IMR-90 (cell line): ENCODE results near the gene PTPRS. TPM values are rescaled to one million over a fixed set of nuclear protein-coding genes. Genes with fewer than 3 reads are reported as not detected.

Source experiments
- ATAC-seq: fragments of 200-7000 bp; cut with Tn5 transposase; 2 replicates; pipeline ENCODE4 v1.9.1; 2020; ENCODE audit warnings: low read depth, mild to moderate bottlenecking, moderate library complexity
- BruUV-seq: library from RNA; stranded (reverse); fragments of 400-500 nt; replicated peaks from 2 replicates; lab custom pipeline; 2021; lab: Mats Ljungman, UMichigan
- CTCF ChIA-PET: fragments of 300-600 bp; formaldehyde crosslinking; extraction: SDS; loops from one replicate; lab custom pipeline; 2021; ENCODE audit warnings: antibody characterized with exemption; lab: Yijun Ruan, JAX
- POLR2A ChIA-PET: fragments of 300-600 bp; sonication (Branson Sonifier 250); formaldehyde crosslinking; loops from one replicate; lab custom pipeline; 2022; ENCODE audit warnings: antibody characterized with exemption; ENCODE audit not compliant: unreplicated experiment; lab: Charles Lee
- DNase-seq: peaks from one replicate; pipeline ENCODE4 v3.0.0; 2013
- H2AFZ ChIP-seq: replicated peaks from 2 replicates; pipeline ENCODE3; 2013; ENCODE audit warnings: low read length, mild to moderate bottlenecking; ENCODE audit not compliant: poor library complexity
- H2AK5ac ChIP-seq: 2 replicates; pipeline ENCODE4 v1.6.1; 2013; ENCODE audit warnings: low read depth, low read length, inconsistent platforms
- H2AK9ac ChIP-seq: replicated peaks from 2 replicates; pipeline ENCODE3; 2013; ENCODE audit warnings: mild to moderate bottlenecking, low read depth, low read length, moderate library complexity; ENCODE audit not compliant: poor library complexity
- H2BK120ac ChIP-seq: 2 replicates; pipeline ENCODE4 v1.6.1; 2013; ENCODE audit warnings: low read depth, low read length, inconsistent platforms
- H2BK15ac ChIP-seq: 3 replicates; pipeline ENCODE4 v1.6.1; 2013; ENCODE audit warnings: low read depth, low read length, inconsistent platforms
- H2BK20ac ChIP-seq: 2 replicates; pipeline ENCODE4 v1.6.1; 2013; ENCODE audit warnings: low read depth, mild to moderate bottlenecking, inconsistent platforms, low read length, moderate library complexity
- H2BK5ac ChIP-seq: 2 replicates; pipeline ENCODE4 v1.6.1; 2013; ENCODE audit warnings: mild to moderate bottlenecking, low read depth, low read length, inconsistent platforms; ENCODE audit not compliant: poor library complexity, severe bottlenecking
- H3K14ac ChIP-seq: replicated peaks from 2 replicates; pipeline ENCODE4 v1.6.1; 2013; ENCODE audit warnings: low read depth, low read length, inconsistent platforms
- H3K18ac ChIP-seq: 2 replicates; pipeline ENCODE4 v1.6.1; 2013; ENCODE audit warnings: low read depth, low read length, control low read depth
- H3K23ac ChIP-seq: 2 replicates; pipeline ENCODE4 v1.6.1; 2013; ENCODE audit warnings: low read depth, low read length, inconsistent platforms
- H3K27ac ChIP-seq: 2 replicates; pipeline ENCODE4 v1.5.1; 2013; ENCODE audit warnings: mild to moderate bottlenecking, control low read depth, low read length; ENCODE audit not compliant: insufficient read depth
- H3K27me3 ChIP-seq: 2 replicates; pipeline ENCODE4 v1.6.1; 2013; ENCODE audit warnings: low read length; ENCODE audit not compliant: control insufficient read depth, insufficient read depth
- H3K36me3 ChIP-seq: 2 replicates; pipeline ENCODE4 v1.6.1; 2013; ENCODE audit warnings: low read length, mixed read lengths; ENCODE audit not compliant: control insufficient read depth, insufficient read depth
- H3K4ac ChIP-seq: 2 replicates; pipeline ENCODE4 v1.6.1; 2013; ENCODE audit warnings: low read depth, low read length, inconsistent platforms
- H3K4me1 ChIP-seq: 2 replicates; pipeline ENCODE4 v1.6.1; 2013; ENCODE audit warnings: low read length, mixed read lengths; ENCODE audit not compliant: control insufficient read depth, insufficient read depth
- H3K4me2 ChIP-seq: 2 replicates; pipeline ENCODE4 v1.6.1; 2013; ENCODE audit warnings: low read depth, mild to moderate bottlenecking, control low read depth, low read length, moderate library complexity
- H3K4me3 ChIP-seq: 2 replicates; pipeline ENCODE4 v1.5.1; 2013; ENCODE audit warnings: low read depth, mild to moderate bottlenecking, control low read depth, low read length, moderate library complexity; ENCODE audit not compliant: insufficient read depth
- H3K56ac ChIP-seq: 2 replicates; pipeline ENCODE4 v1.6.1; 2013; ENCODE audit warnings: low read length, inconsistent platforms; ENCODE audit not compliant: insufficient read depth; ENCODE audit errors: extremely low read depth
- H3K79me1 ChIP-seq, 2 experiments: 2 replicates each; pipeline ENCODE4 v1.6.1; 2013; ENCODE audit warnings: low read length in 2 of 2, inconsistent platforms in 1 of 2, low read depth in 1 of 2
- H3K9ac ChIP-seq: 2 replicates; pipeline ENCODE4 v1.6.1; 2013; ENCODE audit warnings: low read depth, low read length, control low read depth
- H3K9me1 ChIP-seq: 2 replicates; pipeline ENCODE4 v1.6.1; 2013; ENCODE audit warnings: low read length, inconsistent platforms; ENCODE audit not compliant: insufficient read depth
- H3K9me3 ChIP-seq: 2 replicates; pipeline ENCODE4 v1.6.1; 2013; ENCODE audit warnings: low read length; ENCODE audit not compliant: control insufficient read depth, insufficient read depth
- H4K20me1 ChIP-seq: 2 replicates; pipeline ENCODE4 v1.6.1; 2013; ENCODE audit warnings: low read length, inconsistent platforms; ENCODE audit not compliant: insufficient read depth
- H4K5ac ChIP-seq: 2 replicates; pipeline ENCODE4 v1.6.1; 2013; ENCODE audit warnings: mild to moderate bottlenecking, low read depth, low read length, control low read depth
- H4K8ac ChIP-seq, 2 experiments: 2 replicates each; pipeline ENCODE4 v1.6.1; 2013; ENCODE audit warnings: low read depth in 2 of 2, low read length in 2 of 2, control low read depth in 1 of 2, inconsistent platforms in 1 of 2
- H4K91ac ChIP-seq: 2 replicates; pipeline ENCODE4 v1.6.1; 2013; ENCODE audit warnings: low read depth, low read length, inconsistent platforms; ENCODE audit not compliant: insufficient read depth
- BHLHE40 ChIP-seq: fragments of 150-350 bp; IDR thresholded peaks from 2 replicates; pipeline ENCODE4 v1.6.1; 2016; ENCODE audit warnings: mild to moderate bottlenecking, low read depth, low read length
- CHD1 ChIP-seq: IDR thresholded peaks from 2 replicates; pipeline ENCODE4 v1.6.1; 2012; ENCODE audit warnings: low read depth, low read length, improper control_type of control experiment
- MXI1 ChIP-seq: IDR thresholded peaks from 2 replicates; pipeline ENCODE4 v1.6.1; 2012; ENCODE audit warnings: low read depth, mild to moderate bottlenecking, low read length, moderate library complexity, borderline replicate concordance
- NFE2L2 ChIP-seq: fragments of 150-350 bp; IDR thresholded peaks from 2 replicates; pipeline ENCODE4 v1.6.1; 2016; ENCODE audit warnings: low read depth, mild to moderate bottlenecking, low read length
- POLR2A ChIP-seq: IDR thresholded peaks from 2 replicates; pipeline ENCODE4 v1.6.1; 2012; ENCODE audit warnings: mild to moderate bottlenecking, low read depth, low read length
- RFX5 ChIP-seq: IDR thresholded peaks from 2 replicates; pipeline ENCODE4 v1.8.0; 2012; ENCODE audit warnings: low read depth, mild to moderate bottlenecking, low read length, moderate library complexity
- SMC3 ChIP-seq: fragments of 150-350 bp; IDR thresholded peaks from 2 replicates; pipeline ENCODE4 v1.6.1; 2016; ENCODE audit warnings: low read depth, mild to moderate bottlenecking, antibody characterized with exemption, low read length, moderate library complexity
- WGBS, 2 experiments: methylation state at CpG; one replicate each; pipeline versions ENCODE4 v1.1.5 to v1.1.7; 2013; ENCODE audit warnings: missing lambda C conversion rate in 2 of 2; ENCODE audit not compliant: insufficient read length in 1 of 2; ENCODE audit errors: extremely low coverage in 2 of 2; 5-methylcytosine and 5-hydroxymethylcytosine counted together
- dilution Hi-C: fragments of 300-500 bp; cut with HindIII; formaldehyde crosslinking; loops from one replicate; pipeline ENCODE4 v1.14.3; 2018; ENCODE audit warnings: low sequenced_read_pairs; ENCODE audit not compliant: unreplicated experiment
- in situ Hi-C: fragments of 300-500 bp; cut with MboI; formaldehyde crosslinking; loops from 3 replicates; pipeline ENCODE4 v1.14.3; 2019; ENCODE audit warnings: low sequenced_read_pairs, inconsistent platforms, mixed read lengths
- intact Hi-C: fragments of 100-400 bp; cut with micrococcal nuclease; formaldehyde crosslinking; loops from 2 replicates; pipeline ENCODE4 v1.10.0; 2022
- polyA plus RNA-seq, 3 experiments: library from polyadenylated mRNA; depleted of rRNA; stranded (reverse); fragments of >200 nt; gene quantifications; 2 replicates each; pipeline ENCODE4 v1.2.3, GENCODE V29; 2012; ENCODE audit warnings: low replicate concordance in 1 of 3
- total RNA-seq: library from RNA; depleted of rRNA; stranded (reverse); fragments of >200 nt; gene quantifications from 2 replicates; pipeline ENCODE4 v1.2.3, GENCODE V29; 2012
- TF ChIP-seq, protein P1 (sequence below): fragments of 150-350 bp; IDR thresholded peaks from 2 replicates; pipeline ENCODE4 v1.6.1; 2017; ENCODE audit warnings: mild to moderate bottlenecking, antibody characterized with exemption, low read length, low read depth

Gene PTPRS
- total and polyA plus RNA-seq, 2 of the 4 experiments (the other 2 are of a cell fraction): 40.1 to 51.9 TPM

DNA sequence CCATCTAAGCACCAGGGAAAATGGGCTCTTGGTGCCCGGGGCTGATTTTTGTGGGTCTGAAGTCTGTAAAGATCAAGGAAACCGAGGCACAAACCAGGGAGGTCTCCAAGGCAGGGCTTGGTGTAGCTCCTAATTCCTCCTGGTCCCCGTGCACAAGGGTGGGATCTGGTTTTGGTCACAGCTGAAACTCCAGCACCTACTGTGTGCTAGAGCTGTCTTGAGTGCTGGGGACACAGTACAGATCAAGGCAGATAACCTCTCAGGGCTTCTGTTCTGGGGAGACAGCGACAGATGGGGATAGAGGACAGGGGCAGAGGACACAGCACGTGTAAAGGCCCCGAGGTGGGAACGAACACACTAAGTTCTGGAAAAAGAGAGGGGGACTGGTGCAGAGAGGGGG lies 37.4 kb downstream of the PTPRS start:
- POLR2A ChIA-PET: no interaction called here
- H3K4me2 ChIP-seq: no peak overlapping the region
- no peak overlapping the region for H3K18ac ChIP-seq
- no peak overlapping the region for H3K14ac ChIP-seq
- no peak overlapping the region for H3K23ac ChIP-seq
- H4K8ac ChIP-seq: no peak overlapping the region
- BruUV-seq: no TSS peak
- H3K56ac ChIP-seq: no peak overlapping the region
- H3K9ac ChIP-seq: no peak overlapping the region
- peaks cover under 1% of the 10 kb centered on the region for H3K4me1 ChIP-seq
- H2AFZ ChIP-seq: no peak overlapping the region
- WGBS, 2 experiments: 100% methylated on average over 1 of the region's 7 CpGs; no CpG with 5 or more reads in 1 of the 2 experiments
- in situ Hi-C loops (no loop called here), dilution Hi-C loops (no loop called here), intact Hi-C loops (no loop called here)
- no peak for DNase-seq
- no peak overlapping the region for H4K5ac ChIP-seq
- CTCF ChIA-PET: interaction anchor here (0.5 kb wide), 1 partner anchor 27 kb away, joined by 3 read pairs; no protein-coding TSS in a partner anchor
- H3K36me3 ChIP-seq: no peaks in the 10 kb centered on the region
- H3K27me3 ChIP-seq: no peaks in the 10 kb centered on the region
- no peak overlapping the region for H3K4ac ChIP-seq
- peaks cover 13% of the 10 kb centered on the region for H4K20me1 ChIP-seq
- no peak overlapping the region for H3K4me3 ChIP-seq
- H2BK5ac ChIP-seq: no peak overlapping the region
- ATAC-seq: no peak
- no peaks in the 10 kb centered on the region for H3K9me1 ChIP-seq
- H2BK15ac ChIP-seq: no peak overlapping the region
- no peak overlapping the region for H2BK20ac ChIP-seq
- no peaks in the 10 kb centered on the region for H3K79me1 ChIP-seq
- H3K27ac ChIP-seq: no peak overlapping the region
- TF ChIP-seq POLR2A (no peak), NFE2L2 (no peak), CHD1 (no peak), RFX5 (no peak), BHLHE40 (no peak), MXI1 (no peak), SMC3 (no peak)
- TF ChIP-seq, protein P1, sequence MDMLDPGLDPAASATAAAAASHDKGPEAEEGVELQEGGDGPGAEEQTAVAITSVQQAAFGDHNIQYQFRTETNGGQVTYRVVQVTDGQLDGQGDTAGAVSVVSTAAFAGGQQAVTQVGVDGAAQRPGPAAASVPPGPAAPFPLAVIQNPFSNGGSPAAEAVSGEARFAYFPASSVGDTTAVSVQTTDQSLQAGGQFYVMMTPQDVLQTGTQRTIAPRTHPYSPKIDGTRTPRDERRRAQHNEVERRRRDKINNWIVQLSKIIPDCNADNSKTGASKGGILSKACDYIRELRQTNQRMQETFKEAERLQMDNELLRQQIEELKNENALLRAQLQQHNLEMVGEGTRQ: no peak
- H3K9me3 ChIP-seq: no peaks in the 10 kb centered on the region
- no peak overlapping the region for H2AK5ac ChIP-seq
- H2AK9ac ChIP-seq: no peak overlapping the region
- no peak overlapping the region for H2BK120ac ChIP-seq
- no peak overlapping the region for H4K91ac ChIP-seq
